GM12874 (cell line): ENCODE results near the gene ARHGAP19.

ENCODE experiments used
- CTCF ChIP-seq: IDR thresholded peaks from 2 replicates; pipeline ENCODE4 v1.5.1; 2011; ENCODE audit warnings: low read depth, mild to moderate bottlenecking, control low read depth, low read length, moderate library complexity; ENCODE audit not compliant: insufficient read depth

Gene ARHGAP19

GRCh38 chr10:97192952-97193435, 99.4 kb downstream of the ARHGAP19 start:
- no peak for TF ChIP-seq CTCF

- no peak for TF ChIP-seq CTCF
Observed at GRCh38 chr10:97190450-97190849, 102.0 kb downstream of the ARHGAP19 start.

GRCh38 chr10:97188261-97188711, 104.2 kb downstream of the ARHGAP19 start:
- TF ChIP-seq CTCF = no peak

GRCh38 chr10:97186911-97187310, 105.5 kb downstream of the ARHGAP19 start:
- no peak for TF ChIP-seq CTCF

GRCh38 chr10:97185326-97186058, 106.9 kb downstream of the ARHGAP19 start, which contains the start of gene SLIT1:
TSS of gene SLIT1 (minus strand) at chr10:97185959. CDS start at chr10:97185674, 285 bp downstream.
- no peak for TF ChIP-seq CTCF

GRCh38 chr10:97184971-97185325, 107.5 kb downstream of the ARHGAP19 start:
- TF ChIP-seq CTCF = no peak

- no peak for TF ChIP-seq CTCF
Observed at GRCh38 chr10:97183314-97183713, 109.1 kb downstream of the ARHGAP19 start.
